Osteoblast (primary cell): ENCODE results near the gene RUBCN. TPM values are rescaled to one million over a fixed set of nuclear protein-coding genes. Genes with fewer than 3 reads are reported as not detected.
"Not testable (repeated sequence)": the region's sequence is repeated elsewhere in the genome, so short reads cannot be mapped to it uniquely, and the experiment has no call there.

Experiments
- DNase-seq: peaks from one replicate; pipeline ENCODE4 v3.0.0; 2011; ENCODE audit warnings: low spot score, mixed read lengths; ENCODE audit not compliant: insufficient read length; ENCODE audit errors: missing footprints
- H2AFZ ChIP-seq: 2 replicates; pipeline ENCODE4 v1.6.0; 2011; ENCODE audit warnings: mild to moderate bottlenecking, low read length
- H3K27ac ChIP-seq: 2 replicates; pipeline ENCODE4 v1.5.1; 2011; ENCODE audit warnings: mild to moderate bottlenecking, low read depth, low read length, moderate library complexity
- H3K27me3 ChIP-seq: 2 replicates; pipeline ENCODE4 v1.6.0; 2012; ENCODE audit warnings: mild to moderate bottlenecking, control low read depth, inconsistent platforms, low read length, moderate library complexity; ENCODE audit not compliant: insufficient read depth
- H3K36me3 ChIP-seq: 2 replicates; pipeline ENCODE4 v1.5.1; 2011; ENCODE audit warnings: mild to moderate bottlenecking, low read length, control low read depth, moderate library complexity; ENCODE audit not compliant: insufficient read depth
- H3K4me1 ChIP-seq: 2 replicates; pipeline ENCODE4 v1.5.1; 2011; ENCODE audit warnings: mild to moderate bottlenecking, low read length, control low read depth, moderate library complexity; ENCODE audit not compliant: insufficient read depth
- H3K4me2 ChIP-seq: 2 replicates; pipeline ENCODE4 v1.6.0; 2011; ENCODE audit warnings: mild to moderate bottlenecking, low read length; ENCODE audit not compliant: insufficient read depth
- H3K4me3 ChIP-seq: fragments of 200-600 bp; sonication (generic); 3 replicates; pipeline ENCODE4 v1.5.1; 2012; ENCODE audit warnings: mild to moderate bottlenecking, low read length, inconsistent platforms; ENCODE audit not compliant: insufficient read depth
- H3K79me2 ChIP-seq: 2 replicates; pipeline ENCODE4 v1.6.0; 2012; ENCODE audit warnings: mild to moderate bottlenecking, low read length, control low read depth, inconsistent platforms; ENCODE audit not compliant: insufficient read depth
- H3K9me3 ChIP-seq: 2 replicates; pipeline ENCODE4 v1.5.1; 2011; ENCODE audit warnings: low read depth, low read length, control low read depth
- H4K20me1 ChIP-seq: 2 replicates; pipeline ENCODE4 v1.6.0; 2012; ENCODE audit warnings: mild to moderate bottlenecking, low read length, control low read depth; ENCODE audit not compliant: insufficient read depth
- total RNA-seq: library from RNA; depleted of rRNA; stranded (reverse); fragments of >200 nt; gene quantifications from 2 replicates; pipeline ENCODE4 v1.2.3, GENCODE V29; 2012

RUBCN gene
- total RNA-seq, 1 donor = 23.2 TPM

- not testable (repeated sequence) for H3K9me3 ChIP-seq, H2AFZ ChIP-seq, H3K4me1 ChIP-seq, H3K4me3 ChIP-seq, H4K20me1 ChIP-seq, H3K79me2 ChIP-seq, H3K27ac ChIP-seq, DNase-seq, H3K36me3 ChIP-seq, H3K27me3 ChIP-seq
- H3K4me2 ChIP-seq = peak overlapping the region; percentile 36
These were observed 80.6 kb downstream of the RUBCN start for GRCh38 chr3:197656129-197656528.

DNA sequence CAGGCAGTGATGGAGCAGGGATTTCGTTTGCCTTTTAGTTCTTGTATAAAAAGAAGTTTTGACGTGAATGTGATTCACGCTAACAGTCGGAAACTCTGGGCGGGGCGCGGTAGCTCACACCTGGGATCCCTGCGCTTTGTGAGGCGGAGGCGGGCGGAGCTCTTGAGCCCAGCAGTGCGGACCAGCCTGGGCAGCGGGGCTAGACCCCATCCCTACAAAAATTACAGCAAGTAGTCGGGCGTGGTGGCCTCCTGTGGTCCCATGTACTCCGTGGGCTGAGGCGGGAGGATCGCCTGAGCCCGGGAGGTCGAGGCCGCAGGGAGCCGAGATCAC, 81.7 kb downstream of the RUBCN start:
- H3K79me2 ChIP-seq, DNase-seq, H2AFZ ChIP-seq, H3K27ac ChIP-seq, H3K4me3 ChIP-seq, H3K4me1 ChIP-seq, H3K4me2 ChIP-seq, H3K9me3 ChIP-seq, H4K20me1 ChIP-seq, H3K27me3 ChIP-seq, H3K36me3 ChIP-seq: not testable (repeated sequence)

DNA sequence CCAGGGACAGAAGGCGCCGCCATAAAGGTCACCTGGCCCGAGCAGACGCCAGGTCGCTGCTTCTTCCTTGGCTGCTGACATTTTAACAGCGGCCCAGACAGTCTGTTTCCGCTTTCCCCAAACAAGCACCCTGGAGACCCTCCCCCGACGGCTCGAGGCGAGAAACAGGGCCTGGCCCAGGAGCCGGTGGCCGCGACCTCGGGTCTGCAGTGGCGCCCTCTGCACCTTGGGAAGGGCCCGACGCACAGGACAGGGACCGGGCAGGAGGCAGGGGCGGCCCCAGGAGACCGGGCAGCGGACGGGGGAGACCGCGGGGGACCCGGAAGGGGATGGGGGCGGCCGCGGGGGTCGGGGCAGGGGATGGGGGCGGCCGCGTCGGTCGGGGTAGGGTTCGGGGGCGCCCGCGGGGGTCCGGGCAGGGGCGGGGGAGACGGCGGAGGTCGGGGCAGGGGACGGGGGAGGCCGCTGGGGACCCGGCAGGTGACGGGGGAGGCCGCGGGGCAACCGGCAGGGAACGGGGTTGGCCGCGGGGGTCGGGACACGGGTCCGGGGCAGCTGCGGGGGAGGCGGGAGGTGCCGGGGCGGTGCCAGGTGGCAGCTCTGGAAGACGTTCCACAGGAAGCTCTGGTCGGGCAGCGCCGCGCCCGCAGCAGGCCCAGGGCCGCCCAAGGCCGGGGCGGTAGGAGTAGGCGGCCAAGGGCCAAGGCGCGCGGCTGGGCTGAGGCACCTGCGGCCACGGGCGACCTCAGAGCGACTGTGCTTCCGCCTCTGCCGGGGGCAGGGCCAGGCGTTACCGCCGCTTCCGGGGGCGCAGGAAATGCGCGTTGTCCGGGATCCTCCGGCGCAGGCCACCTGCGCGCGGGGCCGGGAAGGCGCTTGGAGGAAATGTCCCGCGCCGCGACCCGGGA, 82.4 kb downstream of the RUBCN start:
- not testable (repeated sequence) for DNase-seq, H3K9me3 ChIP-seq, H4K20me1 ChIP-seq, H3K27ac ChIP-seq, H3K4me1 ChIP-seq, H3K27me3 ChIP-seq, H2AFZ ChIP-seq, H3K79me2 ChIP-seq, H3K36me3 ChIP-seq
- Histone ChIP-seq H3K4me3 (peak overlapping the region; percentile 43), H3K4me2 (peak overlapping the region; percentile 53)

DNA sequence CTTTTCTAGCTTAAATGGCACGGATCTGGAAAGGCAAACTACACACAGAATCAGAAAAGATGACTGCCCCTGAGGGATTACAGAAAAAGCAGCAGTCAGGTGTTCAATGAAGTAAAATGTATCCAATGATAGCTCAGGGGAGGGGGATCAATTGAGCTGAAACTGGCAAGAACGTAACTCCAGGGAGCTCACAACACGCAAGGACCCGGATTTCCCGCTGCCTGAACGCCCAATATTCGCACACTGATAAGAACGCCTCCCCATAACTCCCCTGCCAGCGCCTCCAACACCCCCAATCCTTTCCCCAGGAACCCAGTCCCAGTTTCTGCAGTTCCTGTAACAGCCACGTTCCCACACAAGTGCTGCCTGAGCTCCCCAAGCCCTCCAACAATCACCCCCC, 83.8 kb downstream of the RUBCN start:
- not testable (repeated sequence) for DNase-seq, H3K4me1 ChIP-seq, H3K9me3 ChIP-seq, H3K79me2 ChIP-seq, H3K27ac ChIP-seq, H3K4me2 ChIP-seq, H2AFZ ChIP-seq, H3K4me3 ChIP-seq, H3K27me3 ChIP-seq, H3K36me3 ChIP-seq, H4K20me1 ChIP-seq

GRCh38 chr3:197647649-197648048, 89.1 kb downstream of the RUBCN start:
- H3K9me3 ChIP-seq, H3K4me3 ChIP-seq, H3K27ac ChIP-seq, H3K4me2 ChIP-seq, DNase-seq, H2AFZ ChIP-seq, H4K20me1 ChIP-seq, H3K36me3 ChIP-seq, H3K79me2 ChIP-seq, H3K27me3 ChIP-seq, H3K4me1 ChIP-seq: not testable (repeated sequence)

GRCh38 chr3:197647191-197647590, 89.5 kb downstream of the RUBCN start:
- not testable (repeated sequence) for DNase-seq, H3K27me3 ChIP-seq, H3K4me2 ChIP-seq, H3K4me1 ChIP-seq, H3K27ac ChIP-seq, H3K9me3 ChIP-seq, H3K79me2 ChIP-seq, H4K20me1 ChIP-seq, H3K4me3 ChIP-seq, H2AFZ ChIP-seq, H3K36me3 ChIP-seq

- H3K4me1 ChIP-seq, H3K27me3 ChIP-seq, H4K20me1 ChIP-seq, H3K9me3 ChIP-seq, H3K4me2 ChIP-seq, H3K27ac ChIP-seq, H3K4me3 ChIP-seq, H3K79me2 ChIP-seq, DNase-seq, H3K36me3 ChIP-seq, H2AFZ ChIP-seq: not testable (repeated sequence)
These were observed 90.4 kb downstream of the RUBCN start for GRCh38 chr3:197646294-197646693.

DNA sequence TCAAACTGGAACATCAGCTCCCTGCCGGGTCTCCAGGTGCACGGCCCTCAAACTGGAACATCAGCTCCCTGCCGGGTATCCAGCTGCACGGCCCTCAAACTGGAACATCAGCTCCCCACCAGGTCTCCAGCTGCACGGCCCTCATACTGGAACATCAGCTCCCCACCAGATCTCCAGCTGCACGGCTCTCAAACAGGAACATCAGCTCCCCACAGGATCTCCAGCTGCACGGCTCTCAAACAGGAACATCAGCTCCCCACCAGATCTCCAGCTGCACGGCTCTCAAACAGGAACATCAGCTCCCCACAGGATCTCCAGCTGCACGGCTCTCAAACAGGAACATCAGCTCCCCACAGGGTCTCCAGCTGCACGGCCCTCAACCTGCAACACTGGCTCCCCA, 99.1 kb downstream of the RUBCN start:
- not testable (repeated sequence) for DNase-seq, H3K9me3 ChIP-seq, H4K20me1 ChIP-seq, H3K79me2 ChIP-seq, H3K4me3 ChIP-seq, H2AFZ ChIP-seq, H3K27ac ChIP-seq, H3K36me3 ChIP-seq, H3K27me3 ChIP-seq, H3K4me1 ChIP-seq, H3K4me2 ChIP-seq
